Measurements from ENCODE around the gene TBL3.

- no peak for TF ChIP-seq CTCF (IDR thresholded peaks at IDR 0.05)
- TF ChIP-seq POLR2AphosphoS5 (IDR thresholded peaks at IDR 0.05; ENCODE audit: low read depth, low read length): no peak
Observed at GRCh38 chr16:1965396-1966001, 6.4 kb upstream of the TBL3 start.
